Stimulated activated CD4-positive, alpha-beta T cell treated with anti-CD3 and anti-CD28 coated beads, Interleukin-1b, Interleukin-23, amount 100 ng/mL, for 1 hour (primary cell): ENCODE measurements around the gene HUWE1.

Experiments
- DNase-seq, 2 donors: peaks; one replicate each; pipeline ENCODE4 v3.0.0-alpha.2; 2020; ENCODE audit warnings: low read depth in 2 of 2

HUWE1 gene

GRCh38 chrX:53621418-53621986, 65.0 kb downstream of the HUWE1 start:
- DNase-seq: no peak

DNA sequence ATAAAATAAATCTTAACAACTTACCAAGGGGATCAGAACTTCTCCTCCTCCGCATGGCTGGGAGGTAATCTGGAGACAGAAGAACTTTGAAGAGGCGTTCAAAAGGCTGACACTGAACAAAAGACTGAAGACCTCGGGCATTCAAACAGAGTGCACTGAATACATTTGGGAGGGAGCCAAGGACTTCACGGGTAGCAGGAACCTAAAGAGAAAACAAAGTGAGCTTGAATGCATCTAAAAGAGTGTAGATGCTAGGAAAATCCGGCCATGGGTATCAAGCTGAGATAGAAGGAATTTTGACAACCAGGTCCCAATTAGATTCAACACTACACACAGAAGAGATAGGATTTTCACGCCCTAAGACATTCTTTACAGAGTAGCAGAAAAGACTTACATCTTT, 69.6 kb downstream of the HUWE1 start:
- DNase-seq: no peak

DNA sequence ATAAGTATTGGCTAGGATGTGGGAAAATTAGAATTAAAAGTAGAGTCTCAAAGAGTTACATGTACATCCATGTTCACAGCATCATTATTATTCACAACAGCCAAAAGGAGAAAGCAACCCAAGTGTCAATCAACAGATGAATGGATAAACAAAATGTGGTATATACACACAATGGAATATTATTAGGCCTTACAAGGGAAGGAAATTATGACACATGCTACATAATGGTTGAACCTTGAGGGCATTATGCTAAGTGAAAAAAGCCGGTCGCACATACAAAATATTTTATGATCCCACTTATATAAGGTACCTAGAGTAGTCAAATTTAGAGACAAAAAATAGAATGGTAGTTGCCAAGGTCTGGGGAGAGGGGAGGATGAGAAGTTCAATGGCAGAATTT, 80.1 kb downstream of the HUWE1 start:
- DNase-seq: no peak

- DNase-seq: no peak
These were observed 81.5 kb downstream of the HUWE1 start for GRCh38 chrX:53605004-53605403.

GRCh38 chrX:53599781-53600396, 86.6 kb downstream of the HUWE1 start:
- DNase-seq: no peak

- DNase-seq: no peak
These were observed 88.3 kb downstream of the HUWE1 start for GRCh38 chrX:53598169-53598568.

DNA sequence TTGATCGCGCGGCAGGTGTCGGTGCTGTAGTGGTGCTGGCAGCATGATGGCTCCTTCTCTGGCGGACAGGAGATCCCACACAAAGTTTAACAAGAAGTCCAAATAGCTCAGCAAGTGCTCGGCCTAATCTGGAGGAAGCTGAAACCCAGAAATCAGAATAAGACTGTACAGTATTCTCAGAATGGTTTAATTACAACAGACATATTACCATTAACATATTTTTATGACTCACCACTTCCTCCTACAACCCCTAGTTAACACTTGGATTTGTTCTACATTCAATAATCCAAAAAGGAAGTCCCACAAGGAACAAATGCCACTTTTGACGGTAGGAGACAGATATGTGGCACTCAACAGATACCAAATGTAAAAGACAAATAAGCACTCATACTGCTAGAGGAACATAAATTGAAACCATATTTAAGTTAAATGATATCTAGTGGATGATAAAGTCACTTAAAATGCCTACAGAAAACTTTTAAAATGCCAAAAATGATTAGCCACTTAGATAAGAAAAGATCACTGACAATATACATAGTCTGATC, 91.2 kb downstream of the HUWE1 start:
- DNase-seq: no peak

DNA sequence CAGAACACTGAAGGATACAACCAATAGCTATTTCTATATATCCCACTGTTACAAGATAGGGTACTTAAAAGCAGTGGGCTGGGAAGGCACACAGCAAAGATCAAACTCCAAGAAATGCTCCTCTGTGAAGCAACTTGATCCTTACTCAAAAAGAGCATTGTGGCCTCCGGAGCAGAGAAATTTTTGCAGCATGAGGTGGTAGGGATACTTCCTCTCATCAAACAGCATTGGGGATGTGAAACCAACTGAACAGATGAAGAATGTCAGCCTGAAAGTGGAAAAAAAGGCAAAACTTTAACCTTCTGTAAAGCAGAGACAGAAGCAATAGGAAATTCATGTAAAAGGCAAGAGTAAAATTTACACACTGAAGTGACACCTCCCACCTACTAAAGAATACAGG, 92.2 kb downstream of the HUWE1 start:
- DNase-seq: no peak

DNA sequence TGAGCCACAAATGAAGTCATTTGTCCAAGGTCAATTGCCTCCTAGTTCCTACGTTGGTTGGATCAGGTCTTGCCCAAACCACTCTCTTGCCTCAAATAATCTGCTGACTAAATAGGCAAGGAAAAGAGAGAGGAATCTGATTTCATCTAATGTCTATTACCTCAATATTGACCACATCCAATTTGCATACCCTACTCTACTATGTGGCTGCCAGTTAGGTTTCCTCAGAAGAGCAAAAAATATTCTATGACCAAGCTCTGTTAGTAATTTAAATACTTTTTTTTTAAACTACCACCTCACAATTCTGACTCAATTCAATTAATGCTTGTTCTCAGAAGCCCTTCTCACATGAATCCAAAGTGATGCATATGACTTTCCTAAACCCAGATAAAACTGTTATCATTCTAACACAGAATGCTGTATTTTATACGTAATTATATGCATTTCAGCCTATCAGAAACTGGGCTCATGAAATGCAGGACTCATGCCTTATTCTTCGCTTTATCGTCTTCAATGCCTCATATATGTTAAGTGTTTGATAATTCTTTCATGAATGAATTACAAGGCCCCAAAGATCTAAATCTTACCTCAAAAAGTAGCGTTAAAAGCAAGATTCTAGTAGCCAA, 98.6 kb downstream of the HUWE1 start:
- DNase-seq: no peak

- DNase-seq: no peak
These were observed 101.6 kb downstream of the HUWE1 start for GRCh38 chrX:53584891-53585290.

DNA sequence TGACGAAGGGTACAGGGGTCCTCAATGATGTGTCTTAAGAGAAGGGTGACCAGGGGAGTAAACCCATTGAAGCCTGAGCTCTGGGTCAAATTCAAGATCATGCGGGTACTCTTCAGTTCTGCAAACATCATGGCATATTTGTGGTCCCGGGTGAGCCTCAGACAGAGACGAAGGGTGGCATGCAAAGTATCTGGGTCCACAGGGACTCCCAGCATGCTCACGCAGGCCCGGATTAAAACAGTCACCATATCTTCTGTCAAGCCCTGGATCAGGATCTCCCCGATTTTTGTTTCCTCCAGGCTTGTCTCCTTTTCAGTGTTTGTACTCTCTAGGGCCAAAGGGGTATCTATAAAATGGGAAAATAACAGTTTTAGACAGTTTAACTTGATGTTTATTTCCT, 102.9 kb downstream of the HUWE1 start:
- no peak for DNase-seq

- no peak for DNase-seq
These were observed 105.6 kb downstream of the HUWE1 start for GRCh38 chrX:53580742-53581504.

GRCh38 chrX:53571494-53571893, 115.0 kb downstream of the HUWE1 start:
- DNase-seq: no peak

DNA sequence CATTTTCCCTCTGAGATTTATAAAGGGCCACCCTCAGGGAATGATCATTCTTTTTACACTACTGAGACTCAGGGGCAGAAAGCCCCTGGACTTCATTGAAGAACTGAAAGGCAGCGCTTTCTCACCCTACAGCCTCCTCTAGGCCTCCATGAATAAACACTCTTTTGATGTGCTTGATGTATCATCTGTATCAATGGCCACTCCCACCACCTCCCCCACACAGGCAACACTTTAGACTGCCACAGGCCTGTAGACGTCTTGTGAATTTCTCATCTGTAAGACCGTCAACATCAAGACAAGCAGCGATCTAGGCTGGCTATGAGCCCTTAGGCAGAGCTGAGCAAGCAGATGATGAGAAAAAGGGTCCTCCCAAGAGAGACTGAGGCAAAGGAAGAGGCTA, 123.2 kb downstream of the HUWE1 start:
- DNase-seq: no peak

GRCh38 chrX:53561912-53562311, 124.6 kb downstream of the HUWE1 start:
- DNase-seq: no peak

GRCh38 chrX:53558646-53559045, 127.9 kb downstream of the HUWE1 start:
- no peak for DNase-seq

DNA sequence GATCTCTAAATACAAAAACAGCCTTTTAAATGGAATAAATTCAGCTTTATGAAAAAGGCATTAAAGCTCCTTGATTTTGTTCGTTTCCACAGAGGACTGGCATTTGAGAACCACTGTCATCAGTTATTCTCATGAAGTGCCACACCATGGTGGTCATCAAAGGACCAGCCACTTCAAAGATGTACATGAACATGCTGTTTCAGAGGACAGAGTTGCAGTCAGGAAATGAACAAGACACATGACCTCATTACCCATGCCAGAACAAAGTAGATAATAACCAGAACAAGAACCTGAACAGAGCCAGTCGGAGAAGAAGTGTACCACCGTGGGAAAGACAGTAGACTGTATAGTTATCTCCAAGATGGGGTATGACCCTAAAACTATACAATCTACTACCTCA, 129.7 kb downstream of the HUWE1 start:
- no peak for DNase-seq

DNA sequence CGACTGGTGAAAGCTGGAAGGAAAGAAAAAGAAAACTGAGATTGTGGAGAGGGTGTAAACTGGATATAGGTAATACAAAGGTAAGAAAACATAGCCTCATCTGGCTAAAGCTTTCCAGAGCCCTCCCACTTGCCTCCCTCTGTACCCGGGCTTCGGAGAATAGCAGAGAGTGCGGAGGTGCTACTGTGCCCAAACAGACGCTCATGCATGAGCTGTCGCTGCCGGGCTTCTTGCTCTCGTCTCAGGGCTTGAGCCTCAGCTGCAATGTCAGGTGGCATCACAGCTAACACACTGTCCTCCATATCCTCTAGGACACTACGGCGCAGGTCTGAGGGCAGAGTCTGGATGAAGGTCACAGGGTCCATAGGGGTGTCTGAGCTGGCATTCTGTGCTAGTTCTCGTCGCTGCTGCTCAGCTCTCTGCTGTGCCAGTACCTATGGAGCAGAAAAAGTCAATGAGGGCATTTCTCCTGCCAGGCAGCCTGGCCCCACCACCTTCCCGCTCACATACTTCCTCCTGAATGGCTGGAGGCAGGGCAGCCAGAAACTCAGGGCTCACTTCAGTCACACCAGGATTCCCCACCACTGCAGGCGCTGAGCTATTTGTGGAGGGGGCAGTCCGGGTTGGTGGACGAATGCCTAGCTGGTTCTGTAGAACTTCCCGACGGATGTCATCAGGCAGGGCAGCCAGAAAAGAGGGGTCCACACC, 135.6 kb downstream of the HUWE1 start:
- DNase-seq: no peak

- no peak for DNase-seq
These were observed 138.9 kb downstream of the HUWE1 start for GRCh38 chrX:53547668-53548067.

GRCh38 chrX:53544936-53545335, 141.6 kb downstream of the HUWE1 start:
- DNase-seq: no peak

DNA sequence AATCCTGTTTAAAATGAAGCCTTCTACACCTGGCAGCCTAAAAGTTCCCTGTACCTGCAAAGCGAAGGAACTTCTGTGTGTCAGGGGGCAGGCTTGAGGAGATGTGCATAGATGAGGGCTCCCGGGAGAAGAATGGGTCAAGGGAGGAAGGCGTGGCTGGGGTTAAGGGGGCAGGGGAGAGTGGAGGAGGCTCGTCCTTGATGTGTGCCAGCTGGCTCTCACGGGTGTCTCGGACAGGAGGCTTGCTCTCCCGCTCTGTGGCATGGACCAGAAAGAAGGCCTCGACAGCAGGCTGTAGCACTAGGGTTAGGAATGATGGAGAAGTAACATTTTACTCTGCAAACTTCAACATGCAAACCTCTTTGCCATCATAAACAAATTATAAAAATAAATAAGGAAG, 147.7 kb downstream of the HUWE1 start:
- DNase-seq: no peak
